K562 (cell line): ENCODE data around the gene TLX2. TPM values are rescaled to one million over a fixed set of nuclear protein-coding genes. Genes with fewer than 3 reads are reported as not detected.

Experiments used
- ARID1B ChIP-seq: fragments of 450-650 bp; IDR thresholded peaks from 2 replicates; pipeline ENCODE4 v1.6.1; 2016; ENCODE audit warnings: antibody characterized with exemption, mild to moderate bottlenecking, inconsistent platforms
- BCOR ChIP-seq: fragments of 450-650 bp; IDR thresholded peaks from 2 replicates; pipeline ENCODE4 v1.6.1; 2016
- CBFA2T2 ChIP-seq: fragments of 450-650 bp; conservative IDR thresholded peaks from 2 replicates; pipeline ENCODE4 v1.6.1; 2017; ENCODE audit warnings: mild to moderate bottlenecking
- CEBPB ChIP-seq: fragments of 450-650 bp; IDR thresholded peaks from 2 replicates; pipeline ENCODE4 v1.6.1; 2016; ENCODE audit warnings: missing genetic modification characterization, missing compliant biosample characterization
- CTBP1 ChIP-seq: fragments of 450-650 bp; IDR thresholded peaks from 2 replicates; pipeline ENCODE4 v1.6.1; 2016; ENCODE audit warnings: borderline replicate concordance
- FOXP4 ChIP-seq: sonication (generic); formaldehyde crosslinking; IDR thresholded peaks from 2 replicates; pipeline ENCODE4 v1.8.0; 2022; ENCODE audit warnings: mild to moderate bottlenecking, missing genetic modification reagents, borderline replicate concordance
- HEY1 ChIP-seq: fragments of 250-450 bp; sonication (Bioruptor Pico); IDR thresholded peaks from 2 replicates; pipeline ENCODE4 v1.5.0; 2020; ENCODE audit warnings: mild to moderate bottlenecking, moderate library complexity, borderline replicate concordance
- HIVEP1 ChIP-seq: fragments of 250-450 bp; sonication (Bioruptor Pico); IDR thresholded peaks from 2 replicates; pipeline ENCODE4 v1.4.0; 2020; ENCODE audit warnings: mild to moderate bottlenecking
- IFI16 ChIP-seq: fragments of 250-450 bp; sonication (Bioruptor Pico); IDR thresholded peaks from 2 replicates; pipeline ENCODE4 v2.1.2; 2022; ENCODE audit warnings: mild to moderate bottlenecking, inconsistent platforms
- MAZ ChIP-seq, 2 experiments: fragments of 450-650 bp in 1 of 2; sonication (generic) in 1 of 2; formaldehyde crosslinking; IDR thresholded peaks in 1 of 2; conservative IDR thresholded peaks in 1 of 2; 2 replicates each; pipeline versions ENCODE4 v1.4.0 to v1.5.0; 2020; ENCODE audit warnings: mild to moderate bottlenecking in 1 of 2, missing genetic modification reagents in 1 of 2
- MECOM ChIP-seq: fragments of 250-450 bp; sonication (Bioruptor Pico); IDR thresholded peaks from 2 replicates; pipeline ENCODE4 v1.8.0; 2022; ENCODE audit warnings: inconsistent platforms
- NR2C1 ChIP-seq, 2 experiments: fragments of 450-650 bp; IDR thresholded peaks; 2 replicates each; pipeline ENCODE4 v1.6.1; 2017; ENCODE audit warnings: mild to moderate bottlenecking in 2 of 2, antibody characterized with exemption in 1 of 2, inconsistent platforms in 1 of 2, missing compliant biosample characterization in 1 of 2, missing genetic modification characterization in 1 of 2
- PHB ChIP-seq: fragments of 250-450 bp; sonication (Bioruptor Pico); IDR thresholded peaks from 2 replicates; pipeline ENCODE4 v1.5.0; 2021
- RAD51 ChIP-seq: fragments of 450-650 bp; IDR thresholded peaks from 2 replicates; pipeline ENCODE4 v1.7.1; 2016; ENCODE audit warnings: low read depth, mild to moderate bottlenecking, borderline replicate concordance
- SP2 ChIP-seq: IDR thresholded peaks from 2 replicates; pipeline ENCODE4 v1.6.1; 2011; ENCODE audit warnings: mild to moderate bottlenecking, low read depth, low read length, moderate library complexity; ENCODE audit not compliant: poor library complexity, severe bottlenecking; ENCODE audit errors: extremely low read depth
- THRA ChIP-seq: fragments of 450-650 bp; IDR thresholded peaks from 2 replicates; pipeline ENCODE4 v1.6.1; 2017; ENCODE audit warnings: mild to moderate bottlenecking, moderate library complexity
- U2AF2 ChIP-seq: fragments of 200-400 bp; formaldehyde crosslinking; optimal IDR thresholded peaks from 2 replicates; pipeline ENCODE3; 2017; ENCODE audit warnings: low read depth, mild to moderate bottlenecking, low read length
- ZBTB7A ChIP-seq: IDR thresholded peaks from 2 replicates; pipeline ENCODE4 v1.6.1; 2011; ENCODE audit warnings: low read depth, mild to moderate bottlenecking, low read length, moderate library complexity, borderline replicate concordance; ENCODE audit not compliant: control insufficient read depth
- ZNF699 ChIP-seq: fragments of 250-450 bp; sonication (Bioruptor Pico); IDR thresholded peaks from 2 replicates; pipeline ENCODE4 v1.8.0; 2021; ENCODE audit warnings: mild to moderate bottlenecking, moderate library complexity; ENCODE audit not compliant: insufficient replicate concordance
- polyA plus RNA-seq, 8 experiments: library from polyadenylated mRNA; depleted of rRNA in 4 of 8; stranded (reverse) in 5 of 8; unstranded in 3 of 8; fragments of >200 nt; fragmentation: Nextera tagmentation in 2 of 8; fragmentation: Illumina TruSeq in 1 of 8; extraction: Ambion mirVana in 2 of 8; extraction: Trizol in 1 of 8; gene quantifications; 2 replicates each; pipeline versions ENCODE4 v1.2.1 to v1.2.3, GENCODE V29; 2011 to 2014; ENCODE audit warnings: inconsistent platforms in 1 of 8, missing spikeins in 1 of 8
- total RNA-seq, 7 experiments: library from RNA; depleted of rRNA in 6 of 7; stranded (reverse); fragments of >200 nt in 6 of 7; fragmentation: Illumina TruSeq in 2 of 7; extraction: Trizol in 2 of 7; gene quantifications; 2 replicates each; pipeline versions ENCODE4 v1.2.1 to v1.2.3, GENCODE V29; 2011 to 2021; ENCODE audit warnings: low replicate concordance in 1 of 7
- TF ChIP-seq, protein P1 (sequence below): fragments of 250-450 bp; sonication (Bioruptor Pico); IDR thresholded peaks from 2 replicates; pipeline ENCODE4 v1.8.0; 2021; ENCODE audit warnings: moderate library complexity, mild to moderate bottlenecking, inconsistent platforms
- TF ChIP-seq, protein P2 (sequence below): fragments of 450-650 bp; conservative IDR thresholded peaks from 2 replicates; pipeline ENCODE4 v1.6.1; 2016; ENCODE audit warnings: missing genetic modification characterization, low read depth, mild to moderate bottlenecking, missing compliant biosample characterization, moderate library complexity

The TLX2 gene
- total and polyA plus RNA-seq, 9 of the 15 experiments (the other 6 are each of a cell fraction or from before 2014, with no cell fraction given) = not detected

DNA sequence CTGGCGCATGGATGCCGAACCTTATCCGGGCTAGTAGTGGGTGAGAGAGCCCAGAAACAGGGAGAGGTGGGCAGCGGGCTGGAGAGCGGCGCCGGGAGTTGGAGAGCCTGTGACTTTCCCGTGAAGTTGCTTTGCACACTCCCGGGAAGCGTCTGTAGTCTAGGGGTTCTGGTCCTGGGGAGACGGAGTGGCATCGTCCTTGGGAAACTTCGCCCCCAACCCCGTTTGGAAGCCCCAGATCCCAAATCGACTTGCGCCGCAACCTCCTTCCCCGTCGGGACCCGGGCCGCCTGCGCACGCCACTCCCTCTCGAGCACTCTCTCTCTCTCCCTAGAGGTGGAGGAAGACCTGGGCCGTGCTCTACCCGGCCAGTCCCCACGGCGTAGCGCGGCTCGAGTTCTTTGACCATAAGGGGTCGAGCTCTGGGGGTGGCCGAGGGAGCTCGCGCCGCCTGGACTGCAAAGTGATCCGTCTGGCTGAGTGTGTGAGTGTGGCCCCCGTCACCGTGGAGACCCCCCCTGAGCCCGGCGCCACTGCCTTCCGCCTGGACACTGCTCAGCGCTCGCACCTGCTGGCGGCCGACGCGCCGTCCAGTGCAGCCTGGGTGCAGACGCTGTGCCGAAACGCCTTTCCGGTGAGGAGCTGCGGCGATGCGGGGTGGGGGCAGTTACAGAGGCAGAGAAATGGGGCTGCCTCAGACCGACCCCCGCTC is 40.7 kb downstream of the TLX2 start (continued):
- TF ChIP-seq, protein P1, sequence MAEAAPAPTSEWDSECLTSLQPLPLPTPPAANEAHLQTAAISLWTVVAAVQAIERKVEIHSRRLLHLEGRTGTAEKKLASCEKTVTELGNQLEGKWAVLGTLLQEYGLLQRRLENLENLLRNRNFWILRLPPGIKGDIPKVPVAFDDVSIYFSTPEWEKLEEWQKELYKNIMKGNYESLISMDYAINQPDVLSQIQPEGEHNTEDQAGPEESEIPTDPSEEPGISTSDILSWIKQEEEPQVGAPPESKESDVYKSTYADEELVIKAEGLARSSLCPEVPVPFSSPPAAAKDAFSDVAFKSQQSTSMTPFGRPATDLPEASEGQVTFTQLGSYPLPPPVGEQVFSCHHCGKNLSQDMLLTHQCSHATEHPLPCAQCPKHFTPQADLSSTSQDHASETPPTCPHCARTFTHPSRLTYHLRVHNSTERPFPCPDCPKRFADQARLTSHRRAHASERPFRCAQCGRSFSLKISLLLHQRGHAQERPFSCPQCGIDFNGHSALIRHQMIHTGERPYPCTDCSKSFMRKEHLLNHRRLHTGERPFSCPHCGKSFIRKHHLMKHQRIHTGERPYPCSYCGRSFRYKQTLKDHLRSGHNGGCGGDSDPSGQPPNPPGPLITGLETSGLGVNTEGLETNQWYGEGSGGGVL (CRISPR knock-in tag) = no peak
- TF ChIP-seq U2AF2 (no peak), BCOR (no peak), CBFA2T2 (no peak), ARID1B (0 out of 2 replicates have a peak, but pooled peaks have one; percentile 8), CEBPB (no peak), ZBTB7A (peak; percentile 34; the same call in 1 of the 2 replicates), HIVEP1 (CRISPR knock-in tag) (no peak), MAZ (CRISPR knock-in tag; conservative IDR thresholded peaks at IDR 0.05 in 1 of 2, IDR thresholded peaks at IDR 0.05 in 1 of 2) (peak in 1 of 2 experiments; percentile 43; a peak in 2 of 4 replicates), THRA (no peak), ZNF699 (no peak), SP2 (no peak), IFI16 (no peak), CTBP1 (peak; percentile 41), MECOM (CRISPR knock-in tag) (no peak), RAD51 (no peak), PHB (CRISPR knock-in tag) (no peak), HEY1 (no peak), NR2C1 (IDR thresholded peaks at IDR 0.05) (no peak), NR2C1 (tag; IDR thresholded peaks at IDR 0.05) (no peak), FOXP4 (CRISPR knock-in tag) (0 out of 2 replicates have a peak, but pooled peaks have one; percentile 42)
- TF ChIP-seq, protein P2, sequence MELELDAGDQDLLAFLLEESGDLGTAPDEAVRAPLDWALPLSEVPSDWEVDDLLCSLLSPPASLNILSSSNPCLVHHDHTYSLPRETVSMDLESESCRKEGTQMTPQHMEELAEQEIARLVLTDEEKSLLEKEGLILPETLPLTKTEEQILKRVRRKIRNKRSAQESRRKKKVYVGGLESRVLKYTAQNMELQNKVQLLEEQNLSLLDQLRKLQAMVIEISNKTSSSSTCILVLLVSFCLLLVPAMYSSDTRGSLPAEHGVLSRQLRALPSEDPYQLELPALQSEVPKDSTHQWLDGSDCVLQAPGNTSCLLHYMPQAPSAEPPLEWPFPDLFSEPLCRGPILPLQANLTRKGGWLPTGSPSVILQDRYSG (tag) = no peak
